ENCODE data around the gene TUB.

TUB gene

DNA sequence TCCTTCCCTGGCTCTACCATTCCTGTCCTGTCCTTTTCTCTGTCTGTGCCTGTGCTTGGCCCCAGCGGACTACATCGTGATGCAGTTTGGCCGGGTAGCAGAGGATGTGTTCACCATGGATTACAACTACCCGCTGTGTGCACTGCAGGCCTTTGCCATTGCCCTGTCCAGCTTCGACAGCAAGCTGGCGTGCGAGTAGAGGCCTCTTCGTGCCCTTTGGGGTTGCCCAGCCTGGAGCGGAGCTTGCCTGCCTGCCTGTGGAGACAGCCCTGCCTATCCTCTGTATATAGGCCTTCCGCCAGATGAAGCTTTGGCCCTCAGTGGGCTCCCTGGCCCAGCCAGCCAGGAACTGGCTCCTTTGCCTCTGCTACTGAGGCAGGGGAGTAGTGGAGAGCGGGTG is 20.4 kb downstream of the TUB start:
- TF ChIP-seq Cebpa-rat (IDR thresholded peaks at IDR 0.05), result no peak
- no peaks in the 10 kb centered on the region; a peak in 1 of 22 replicates for H4K20me1 ChIP-seq
- no peak overlapping the region for H3K9ac ChIP-seq
- peaks cover 0 to 34% (median 21%) of the 10 kb centered on the region in 11 experiments; a peak in 8 of 22 replicates for H3K36me3 ChIP-seq
- H3K27ac ChIP-seq, result no peak overlapping the region
- H3K4me1 ChIP-seq, result no peaks in the 10 kb centered on the region
- H3K4me2 ChIP-seq, result no peak overlapping the region
- H3K9me3 ChIP-seq (replicated peaks in 1 of 11), result no peaks in the 10 kb centered on the region
- H3K27me3 ChIP-seq, result no peaks in the 10 kb centered on the region
- no peak overlapping the region for H3K4me3 ChIP-seq

DNA sequence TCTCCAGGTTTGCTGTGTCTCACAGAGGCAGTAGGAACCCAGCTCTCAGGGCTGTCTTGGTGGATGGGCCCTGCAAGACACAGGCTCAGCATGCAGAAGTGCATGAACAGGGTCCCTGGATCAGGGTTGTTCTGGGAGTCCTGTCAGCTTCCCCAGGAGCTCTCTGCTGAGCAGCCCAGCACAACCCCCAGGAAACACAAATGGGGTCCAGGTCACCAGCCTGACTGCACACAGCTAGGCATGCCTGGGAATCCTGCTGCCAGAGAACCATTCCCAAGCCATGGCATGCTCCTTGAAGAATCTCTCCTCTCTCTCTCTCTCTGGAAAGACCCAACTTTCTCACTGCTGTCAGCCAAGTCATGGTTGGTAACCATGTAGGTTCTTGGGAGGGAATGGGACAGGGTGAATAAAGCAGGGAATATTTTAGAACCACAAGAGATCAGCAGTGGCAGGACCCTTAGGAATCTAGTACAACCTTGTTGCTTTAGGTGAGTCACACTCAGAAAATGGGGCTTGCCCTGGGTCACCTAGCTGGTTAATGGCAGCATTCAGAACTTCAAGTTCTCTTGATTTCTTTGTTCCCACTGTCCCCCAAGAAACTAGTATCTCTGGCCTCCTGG is 21.4 kb downstream of the TUB start:
- TF ChIP-seq Cebpa-rat (IDR thresholded peaks at IDR 0.05), result no peak
- peaks cover 0 to 25% (median 15%) of the 10 kb centered on the region in 11 experiments; a peak in 8 of 22 replicates for H3K36me3 ChIP-seq
- H4K20me1 ChIP-seq, result no peaks in the 10 kb centered on the region; a peak in 1 of 22 replicates
- H3K27me3 ChIP-seq, result no peaks in the 10 kb centered on the region
- H3K4me2 ChIP-seq, result no peak overlapping the region
- H3K27ac ChIP-seq, result no peak overlapping the region
- no peak overlapping the region for H3K4me3 ChIP-seq
- H3K9me3 ChIP-seq (replicated peaks in 1 of 11), result no peaks in the 10 kb centered on the region
- H3K9ac ChIP-seq, result no peak overlapping the region
- H3K4me1 ChIP-seq, result no peaks in the 10 kb centered on the region

DNA sequence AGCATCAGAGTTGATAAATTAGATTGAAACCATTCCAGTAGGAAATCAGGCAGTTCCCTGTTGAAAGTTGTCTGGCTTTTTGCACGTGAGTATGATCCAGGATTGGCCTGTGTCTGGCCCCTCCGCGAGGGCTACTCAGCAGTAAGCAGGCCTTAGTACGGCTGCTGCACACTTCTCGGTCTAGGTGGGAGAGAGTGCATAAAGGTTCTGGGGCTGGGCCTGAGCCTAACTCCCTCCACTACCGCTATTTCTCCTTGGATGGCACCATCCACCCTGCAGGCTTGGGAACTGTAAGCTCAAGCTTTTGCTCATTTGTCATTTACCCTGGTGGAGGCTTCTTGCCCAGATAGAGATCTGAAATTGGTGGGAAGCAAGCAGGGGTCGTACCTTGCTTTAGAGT is 22.0 kb downstream of the TUB start:
- Histone ChIP-seq H3K9ac (no peak overlapping the region), H3K36me3 (peaks cover 0 to 25% (median 14%) of the 10 kb centered on the region in 11 experiments; a peak in 8 of 22 replicates), H3K4me2 (no peak overlapping the region), H3K4me3 (no peak overlapping the region), H3K27ac (no peak overlapping the region), H3K4me1 (no peaks in the 10 kb centered on the region), H3K9me3 (replicated peaks in 1 of 11) (no peaks in the 10 kb centered on the region), H4K20me1 (no peaks in the 10 kb centered on the region; a peak in 1 of 22 replicates), H3K27me3 (no peaks in the 10 kb centered on the region)
- TF ChIP-seq Cebpa-rat (IDR thresholded peaks at IDR 0.05), result no peak

DNA sequence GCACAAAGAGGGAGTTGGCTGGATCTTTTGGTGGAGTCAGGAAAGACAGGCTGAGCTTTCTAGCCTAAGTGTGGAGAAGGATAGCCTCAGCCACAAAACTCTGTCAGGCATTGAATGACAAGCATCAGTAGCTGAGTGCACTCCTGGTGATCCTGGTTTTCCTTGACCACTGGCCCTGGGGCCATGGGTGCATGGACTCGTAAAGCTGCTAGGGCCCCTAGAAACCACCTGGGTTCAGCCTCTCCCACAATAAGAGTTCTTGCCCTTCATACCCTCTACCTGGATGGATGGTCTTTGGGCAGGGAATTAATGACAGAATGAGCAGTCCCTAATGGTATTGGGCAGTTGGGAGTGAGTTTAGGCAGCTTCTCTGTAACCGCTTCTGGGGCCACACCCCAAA is 22.9 kb downstream of the TUB start:
- H3K9me3 ChIP-seq (replicated peaks in 1 of 11), result no peaks in the 10 kb centered on the region
- no peaks in the 10 kb centered on the region for H3K4me1 ChIP-seq
- no peaks in the 10 kb centered on the region for H3K27me3 ChIP-seq
- peaks cover 0 to 25% (median 14%) of the 10 kb centered on the region in 11 experiments; a peak in 8 of 22 replicates for H3K36me3 ChIP-seq
- H3K4me2 ChIP-seq, result no peak overlapping the region
- no peak overlapping the region for H3K9ac ChIP-seq
- H3K4me3 ChIP-seq, result no peak overlapping the region
- no peak overlapping the region for H3K27ac ChIP-seq
- H4K20me1 ChIP-seq, result no peaks in the 10 kb centered on the region; a peak in 1 of 22 replicates
- no peak for TF ChIP-seq Cebpa-rat (IDR thresholded peaks at IDR 0.05)

DNA sequence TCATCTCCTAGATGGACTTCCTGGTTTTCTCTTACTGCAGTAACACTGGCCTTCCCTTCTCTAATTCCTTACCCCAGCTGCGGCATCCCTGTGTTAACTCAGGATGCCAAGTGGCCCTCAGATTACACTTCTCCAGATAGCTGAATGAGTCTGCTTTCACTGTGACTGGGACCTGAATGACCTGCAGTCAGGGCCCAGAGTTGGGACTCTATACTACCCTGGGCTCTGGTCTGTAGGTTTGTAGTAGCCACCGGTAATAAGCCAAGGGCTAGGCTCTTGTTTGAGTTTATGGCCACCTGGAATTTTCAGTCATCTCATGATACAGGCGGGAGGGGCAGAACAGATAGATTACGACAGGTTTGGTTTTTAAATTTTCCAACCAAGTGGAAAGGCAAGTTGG is 24.1 kb downstream of the TUB start:
- H3K9me3 ChIP-seq (replicated peaks in 1 of 11), result no peaks in the 10 kb centered on the region
- no peaks in the 10 kb centered on the region for H3K27me3 ChIP-seq
- TF ChIP-seq Cebpa-rat (IDR thresholded peaks at IDR 0.05), result no peak
- no peak overlapping the region for H3K4me3 ChIP-seq
- H3K9ac ChIP-seq, result no peak overlapping the region
- no peaks in the 10 kb centered on the region for H3K4me1 ChIP-seq
- no peak overlapping the region for H3K27ac ChIP-seq
- H3K36me3 ChIP-seq, result peaks cover 0 to 25% (median 12%) of the 10 kb centered on the region in 11 experiments; a peak in 8 of 22 replicates
- H4K20me1 ChIP-seq, result no peaks in the 10 kb centered on the region; a peak in 1 of 22 replicates
- H3K4me2 ChIP-seq, result no peak overlapping the region

DNA sequence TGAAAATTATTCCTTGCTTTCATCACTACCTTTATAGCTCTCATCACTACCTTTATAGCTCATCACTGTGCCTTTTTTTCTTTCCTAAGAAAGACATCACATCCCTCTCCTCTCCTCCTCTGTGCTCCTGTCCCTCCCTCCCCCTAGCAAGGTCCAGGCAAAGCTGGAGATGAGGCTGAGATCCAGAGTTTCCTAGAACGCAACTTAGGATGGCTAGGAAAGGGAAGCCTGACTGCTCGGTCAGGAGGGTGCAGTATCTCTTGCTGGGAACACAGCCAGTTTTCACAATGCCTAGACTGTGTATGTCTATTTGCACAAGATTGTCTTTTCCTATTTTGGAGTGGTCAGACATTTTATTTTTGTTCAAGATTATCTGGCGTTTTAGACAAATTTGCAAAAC is 24.7 kb downstream of the TUB start:
- no peak overlapping the region for H3K4me2 ChIP-seq
- peaks cover 0 to 21% (median 7%) of the 10 kb centered on the region in 11 experiments; a peak in 8 of 22 replicates for H3K36me3 ChIP-seq
- H3K9me3 ChIP-seq (replicated peaks in 1 of 11), result no peaks in the 10 kb centered on the region
- no peak overlapping the region for H3K9ac ChIP-seq
- no peaks in the 10 kb centered on the region for H3K4me1 ChIP-seq
- no peak for TF ChIP-seq Cebpa-rat (IDR thresholded peaks at IDR 0.05)
- H3K27ac ChIP-seq, result no peak overlapping the region
- no peaks in the 10 kb centered on the region for H3K27me3 ChIP-seq
- H3K4me3 ChIP-seq, result no peak overlapping the region
- no peaks in the 10 kb centered on the region; a peak in 1 of 22 replicates for H4K20me1 ChIP-seq

DNA sequence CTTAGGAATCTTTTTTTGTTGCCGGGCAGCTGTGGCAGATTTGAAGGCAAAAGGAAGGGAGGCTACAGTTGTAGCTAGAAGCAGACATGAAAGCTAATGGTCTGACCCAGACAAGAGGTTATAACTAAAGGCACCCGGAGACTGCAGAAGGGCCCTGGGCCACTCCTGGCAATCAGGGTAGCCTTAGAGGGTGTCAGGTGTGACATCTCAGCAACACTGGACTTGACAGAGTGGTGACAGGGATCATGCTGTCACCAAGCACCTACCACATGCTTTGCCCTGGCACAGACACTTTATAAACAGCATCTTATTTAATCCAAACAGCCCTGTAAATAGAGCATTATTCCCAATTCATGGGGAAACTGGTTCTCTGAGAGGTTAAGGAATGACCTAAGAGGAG is 25.7 kb downstream of the TUB start:
- Histone ChIP-seq H3K36me3 (peaks cover 0 to 17% (median 0%) of the 10 kb centered on the region in 11 experiments; a peak in 4 of 22 replicates), H3K4me2 (no peak overlapping the region), H3K9me3 (replicated peaks in 1 of 11) (no peaks in the 10 kb centered on the region), H3K27me3 (no peaks in the 10 kb centered on the region), H3K27ac (no peak overlapping the region), H3K4me3 (no peak overlapping the region), H3K4me1 (no peaks in the 10 kb centered on the region), H4K20me1 (no peaks in the 10 kb centered on the region; a peak in 1 of 22 replicates), H3K9ac (no peak overlapping the region)
- TF ChIP-seq Cebpa-rat (IDR thresholded peaks at IDR 0.05), result no peak

DNA sequence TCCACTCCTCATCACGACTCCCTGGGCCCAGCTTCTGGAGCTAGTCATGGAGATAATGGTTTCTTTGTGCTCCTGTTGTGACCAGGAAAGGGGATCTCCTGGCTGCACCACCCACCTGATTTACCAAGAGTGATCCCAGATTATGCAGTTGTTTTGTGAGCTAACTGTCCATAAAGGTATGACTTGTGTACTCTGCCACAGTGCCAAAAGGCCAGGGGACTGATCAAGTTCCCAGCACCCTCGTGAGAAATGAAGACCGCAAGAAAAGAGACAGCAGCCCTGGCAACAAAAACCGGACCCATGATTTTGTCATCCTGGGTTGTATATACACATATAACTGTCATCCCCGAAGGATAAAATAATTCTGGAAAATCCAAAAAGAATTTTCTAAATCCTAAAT is 26.6 kb downstream of the TUB start:
- Histone ChIP-seq H4K20me1 (no peaks in the 10 kb centered on the region; a peak in 1 of 22 replicates), H3K9me3 (replicated peaks in 1 of 11) (no peaks in the 10 kb centered on the region), H3K27me3 (no peaks in the 10 kb centered on the region), H3K36me3 (peaks cover 0 to 17% (median 0%) of the 10 kb centered on the region in 11 experiments; a peak in 2 of 22 replicates), H3K9ac (no peak overlapping the region), H3K27ac (no peak overlapping the region), H3K4me1 (no peaks in the 10 kb centered on the region), H3K4me2 (no peak overlapping the region), H3K4me3 (no peak overlapping the region)
- TF ChIP-seq Cebpa-rat (IDR thresholded peaks at IDR 0.05), result no peak

DNA sequence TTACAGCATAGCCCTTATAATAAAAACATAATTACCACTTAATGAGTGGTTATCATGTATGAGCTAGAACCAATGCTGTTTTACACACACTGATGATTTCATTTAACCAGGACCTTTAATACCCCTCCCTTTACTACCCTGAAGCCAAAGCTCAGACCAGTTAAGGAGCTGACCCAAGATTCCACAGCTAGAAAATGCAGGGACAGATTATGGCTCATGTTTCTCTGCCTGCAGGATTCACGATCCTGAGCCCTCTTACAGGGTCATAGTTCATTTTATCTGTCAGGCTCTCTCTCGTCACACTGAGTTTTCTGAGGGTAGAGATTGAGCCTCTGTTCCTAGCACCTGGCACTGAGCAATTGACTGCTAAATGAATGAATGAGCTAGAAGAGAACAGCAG is 27.4 kb downstream of the TUB start:
- no peak for TF ChIP-seq Cebpa-rat (IDR thresholded peaks at IDR 0.05)
- no peaks in the 10 kb centered on the region for H3K27me3 ChIP-seq
- no peaks in the 10 kb centered on the region for H4K20me1 ChIP-seq
- H3K4me1 ChIP-seq, result no peaks in the 10 kb centered on the region
- no peak overlapping the region for H3K4me2 ChIP-seq
- H3K4me3 ChIP-seq, result no peak overlapping the region
- H3K9me3 ChIP-seq (replicated peaks in 1 of 11), result peaks cover 2 to 5% (median 4%) of the 10 kb centered on the region in 11 experiments; a peak in 18 of 22 replicates
- H3K9ac ChIP-seq, result no peak overlapping the region
- no peak overlapping the region for H3K27ac ChIP-seq
- peaks cover 0 to 17% (median 0%) of the 10 kb centered on the region in 11 experiments; a peak in 1 of 22 replicates for H3K36me3 ChIP-seq

DNA sequence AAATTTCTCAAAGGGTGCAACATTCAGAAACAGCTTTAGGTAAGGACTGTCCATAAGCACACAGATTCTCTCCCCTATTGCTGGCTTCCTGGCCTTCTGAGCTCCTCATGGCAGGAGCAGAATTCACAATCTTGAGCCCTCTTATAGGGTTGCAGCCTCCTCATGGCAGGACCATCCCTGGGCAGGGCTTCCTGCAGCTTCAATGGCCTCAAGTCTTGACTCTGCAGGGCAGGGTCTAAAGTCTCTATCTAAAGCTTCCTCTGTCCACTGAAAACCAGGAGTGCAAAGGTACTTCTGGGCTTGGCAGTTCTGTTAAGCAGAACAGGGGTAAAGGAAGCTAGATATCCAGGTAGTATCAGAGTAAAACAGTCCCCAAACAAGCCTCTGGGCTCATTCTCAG is 28.7 kb downstream of the TUB start:
- Histone ChIP-seq H3K4me3 (no peak overlapping the region), H3K27me3 (no peaks in the 10 kb centered on the region), H3K4me1 (no peaks in the 10 kb centered on the region), H3K36me3 (0 out of 22 replicates have a peak, but pooled peaks cover 0 to 11% (median 0%) of the 10 kb centered on the region in 11 experiments), H3K9ac (no peak overlapping the region), H3K4me2 (no peak overlapping the region), H3K27ac (no peak overlapping the region), H3K9me3 (replicated peaks in 1 of 11) (peaks cover 14 to 18% (median 16%) of the 10 kb centered on the region in 11 experiments), H4K20me1 (no peaks in the 10 kb centered on the region)
- no peak for TF ChIP-seq Cebpa-rat (IDR thresholded peaks at IDR 0.05)

Measured in BLaER1 treated with 17β-estradiol and CSF1 and Interleukin-3, amounts not matched to agents 10 nM and 100 nM (cell line).